Keratinocyte (primary cell): ENCODE results near the gene AXIN1. TPM values are rescaled to one million over a fixed set of nuclear protein-coding genes. Genes with fewer than 3 reads are reported as not detected.

Experiments
- DNase-seq: peaks from one replicate; pipeline ENCODE4 v3.0.0-alpha.2; 2011; ENCODE audit warnings: low read depth, missing footprints, low spot score
- FAIRE-seq: peaks from 2 replicates; lab custom pipeline; 2011; peaks lifted over from hg19 to GRCh38; lab: Jason Lieb, UNC
- H2AFZ ChIP-seq: 2 replicates; pipeline ENCODE4 v1.6.0; 2012; ENCODE audit warnings: low read length, control low read depth, inconsistent platforms; ENCODE audit not compliant: control insufficient read depth
- H3K27ac ChIP-seq: 2 replicates; pipeline ENCODE4 v1.5.1; 2011; ENCODE audit warnings: low read length; ENCODE audit not compliant: control insufficient read depth, insufficient read depth
- H3K27me3 ChIP-seq: 3 replicates; pipeline ENCODE4 v1.6.0; 2011; ENCODE audit warnings: low read length; ENCODE audit not compliant: control insufficient read depth, insufficient read depth; ENCODE audit errors: extremely low read depth
- H3K36me3 ChIP-seq, 2 experiments: 2 replicates in 1 of 2; 3 replicates in 1 of 2; pipeline ENCODE4 v1.5.1; 2011; ENCODE audit warnings: low read length in 2 of 2, mild to moderate bottlenecking in 1 of 2; ENCODE audit not compliant: control insufficient read depth in 2 of 2, insufficient read depth in 2 of 2; ENCODE audit errors: extremely low read depth in 1 of 2
- H3K4me1 ChIP-seq: 3 replicates; pipeline ENCODE4 v1.5.1; 2011; ENCODE audit warnings: low read length; ENCODE audit not compliant: control insufficient read depth, insufficient read depth; ENCODE audit errors: extremely low read depth
- H3K4me2 ChIP-seq: 3 replicates; pipeline ENCODE4 v1.6.0; 2011; ENCODE audit warnings: low read depth, low read length; ENCODE audit not compliant: control insufficient read depth, insufficient read depth; ENCODE audit errors: extremely low read depth
- H3K4me3 ChIP-seq, 3 experiments: fragments of 200-600 bp in 1 of 3; sonication (generic) in 1 of 3; 2 replicates in 2 of 3; 3 replicates in 1 of 3; pipeline ENCODE4 v1.5.1; 2011 to 2016; ENCODE audit warnings: low read length in 3 of 3, mild to moderate bottlenecking in 3 of 3, control low read depth in 2 of 3, inconsistent platforms in 1 of 3, low read depth in 1 of 3, mixed read lengths in 1 of 3, mixed run types in 1 of 3, moderate library complexity in 1 of 3; ENCODE audit not compliant: control insufficient read depth in 2 of 3, insufficient read depth in 2 of 3; ENCODE audit errors: extremely low read depth in 1 of 3
- H3K79me2 ChIP-seq: 2 replicates; pipeline ENCODE4 v1.6.0; 2012; ENCODE audit warnings: low read length; ENCODE audit not compliant: control insufficient read depth, insufficient read depth
- H3K9ac ChIP-seq: 3 replicates; pipeline ENCODE4 v1.6.0; 2011; ENCODE audit warnings: low read length; ENCODE audit not compliant: control insufficient read depth, insufficient read depth; ENCODE audit errors: extremely low read depth
- H3K9me1 ChIP-seq: 3 replicates; pipeline ENCODE4 v1.6.0; 2011; ENCODE audit warnings: low read length; ENCODE audit not compliant: control insufficient read depth, insufficient read depth; ENCODE audit errors: extremely low read depth
- H3K9me3 ChIP-seq: 2 replicates; pipeline ENCODE4 v1.5.1; 2012; ENCODE audit warnings: low read depth, low read length; ENCODE audit not compliant: control insufficient read depth
- H4K20me1 ChIP-seq: 3 replicates; pipeline ENCODE4 v1.6.0; 2011; ENCODE audit warnings: low read length; ENCODE audit not compliant: control insufficient read depth, insufficient read depth; ENCODE audit errors: extremely low read depth
- EZH2 ChIP-seq: IDR thresholded peaks from one replicate; pipeline ENCODE4 v1.6.1; 2012; ENCODE audit warnings: inconsistent platforms, mild to moderate bottlenecking, low read length, moderate library complexity
- dilution Hi-C: fragments of 300-500 bp; cut with MboI; formaldehyde crosslinking; loops from one replicate; pipeline ENCODE4 v1.7.0; 2020; ENCODE audit warnings: low sequenced_read_pairs; ENCODE audit not compliant: extremely low pct_ligation_motif_present
- polyA plus RNA-seq, 5 experiments: library from polyadenylated mRNA; depleted of rRNA in 3 of 5; stranded (reverse) in 3 of 5; stranded (forward) in 1 of 5; unstranded in 1 of 5; fragments of >200 nt; gene quantifications; 1 replicate in 1 of 5; 2 replicates in 3 of 5; 3 replicates in 1 of 5; pipeline versions ENCODE4 v1.2.1 to v1.2.3, GENCODE V29; 2011 to 2012; ENCODE audit warnings: missing spikeins in 2 of 5, low read depth in 1 of 5, low replicate concordance in 1 of 5
- TF ChIP-seq, protein P1 (sequence below), 3 experiments: IDR thresholded peaks in 1 of 3; conservative IDR thresholded peaks in 1 of 3; optimal IDR thresholded peaks in 1 of 3; 2 replicates in 2 of 3; 3 replicates in 1 of 3; pipeline versions ENCODE3 to v1.5.1; 2011; ENCODE audit warnings: low read length in 3 of 3, mild to moderate bottlenecking in 3 of 3, moderate library complexity in 2 of 3, control low read depth in 1 of 3, inconsistent platforms in 1 of 3; ENCODE audit not compliant: insufficient read depth in 2 of 3; ENCODE audit errors: extremely low read depth in 1 of 3

The AXIN1 gene
- polyA plus RNA-seq, 1 donor (not counting 4 experiments of a cell fraction or from before 2014, with no cell fraction given) = 8.8 TPM

GRCh38 chr16:369275-369865 is 16.8 kb upstream of the AXIN1 start:
- H4K20me1 ChIP-seq = peaks cover 2% of the 10 kb centered on the region
- peaks cover 12% of the 10 kb centered on the region for H3K4me1 ChIP-seq
- peak overlapping the region; percentile 87 for H3K4me2 ChIP-seq
- no peak overlapping the region for H2AFZ ChIP-seq
- FAIRE-seq (no peak), DNase-seq (no peak)
- dilution Hi-C loops = no loop called here
- no peaks in the 10 kb centered on the region for H3K9me3 ChIP-seq
- no peak for TF ChIP-seq EZH2
- TF ChIP-seq, protein P1, sequence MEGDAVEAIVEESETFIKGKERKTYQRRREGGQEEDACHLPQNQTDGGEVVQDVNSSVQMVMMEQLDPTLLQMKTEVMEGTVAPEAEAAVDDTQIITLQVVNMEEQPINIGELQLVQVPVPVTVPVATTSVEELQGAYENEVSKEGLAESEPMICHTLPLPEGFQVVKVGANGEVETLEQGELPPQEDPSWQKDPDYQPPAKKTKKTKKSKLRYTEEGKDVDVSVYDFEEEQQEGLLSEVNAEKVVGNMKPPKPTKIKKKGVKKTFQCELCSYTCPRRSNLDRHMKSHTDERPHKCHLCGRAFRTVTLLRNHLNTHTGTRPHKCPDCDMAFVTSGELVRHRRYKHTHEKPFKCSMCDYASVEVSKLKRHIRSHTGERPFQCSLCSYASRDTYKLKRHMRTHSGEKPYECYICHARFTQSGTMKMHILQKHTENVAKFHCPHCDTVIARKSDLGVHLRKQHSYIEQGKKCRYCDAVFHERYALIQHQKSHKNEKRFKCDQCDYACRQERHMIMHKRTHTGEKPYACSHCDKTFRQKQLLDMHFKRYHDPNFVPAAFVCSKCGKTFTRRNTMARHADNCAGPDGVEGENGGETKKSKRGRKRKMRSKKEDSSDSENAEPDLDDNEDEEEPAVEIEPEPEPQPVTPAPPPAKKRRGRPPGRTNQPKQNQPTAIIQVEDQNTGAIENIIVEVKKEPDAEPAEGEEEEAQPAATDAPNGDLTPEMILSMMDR (optimal IDR thresholded peaks at IDR 0.05 in 1 of 3, IDR thresholded peaks at IDR 0.05 in 1 of 3, conservative IDR thresholded peaks at IDR 0.05 in 1 of 3; ENCODE audit: extremely low read depth in 1 of 3, insufficient read depth in 2 of 3, low read length in 3 of 3) = no peak
- no peaks in the 10 kb centered on the region for H3K9me1 ChIP-seq
- peak overlapping the region; percentile 50 for H3K9ac ChIP-seq
- H3K36me3 ChIP-seq = peaks cover 11 to 20% of the 10 kb centered on the region in 2 experiments
- peak overlapping the region; percentile 43 to 67 (median 62) for H3K4me3 ChIP-seq
- peaks cover 6% of the 10 kb centered on the region for H3K79me2 ChIP-seq
- no peaks in the 10 kb centered on the region for H3K27me3 ChIP-seq
- H3K27ac ChIP-seq = no peak overlapping the region

DNA sequence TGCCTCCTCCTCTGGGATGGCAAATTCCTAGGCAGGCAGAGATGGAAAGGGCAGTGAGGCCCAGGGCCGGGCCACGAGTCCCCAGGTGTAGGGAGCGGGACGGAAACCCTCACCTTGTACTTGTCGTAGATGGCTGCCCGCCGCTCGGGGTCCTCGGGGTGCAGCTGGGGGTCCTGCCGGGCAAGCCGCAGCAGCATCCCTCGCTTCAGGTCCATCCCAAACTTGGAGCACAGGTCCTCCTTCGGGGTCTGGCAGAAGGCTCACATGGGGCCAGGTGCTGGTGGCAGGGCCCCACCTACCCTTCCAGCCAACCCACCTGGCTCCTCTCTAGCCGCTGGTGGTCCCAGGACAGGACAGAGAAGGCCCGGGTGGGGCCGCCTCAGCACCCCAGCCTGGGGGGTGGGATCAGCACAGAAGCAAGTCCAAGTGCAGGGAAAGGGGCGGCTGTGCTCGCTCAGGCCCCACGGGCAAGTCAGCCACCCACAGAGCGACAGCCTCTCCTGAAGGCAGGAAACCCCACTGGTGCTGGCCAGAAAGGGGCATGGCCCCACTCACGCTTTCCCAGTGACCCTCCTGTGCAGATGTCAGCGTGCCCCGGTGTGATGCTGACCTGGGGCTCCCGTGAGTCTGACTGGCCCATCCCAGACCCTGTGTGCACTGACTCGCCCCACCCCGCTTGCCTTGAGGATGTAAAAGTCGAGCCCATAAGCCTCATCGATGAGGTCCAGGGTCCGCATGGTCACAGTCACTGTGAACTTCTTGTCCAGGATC is 16.1 kb upstream of the AXIN1 start:
- peaks cover 11 to 20% of the 10 kb centered on the region in 2 experiments for H3K36me3 ChIP-seq
- H3K27me3 ChIP-seq = peaks cover 3% of the 10 kb centered on the region
- no peak overlapping the region for H3K4me2 ChIP-seq
- H3K9me3 ChIP-seq = no peaks in the 10 kb centered on the region
- peaks cover 12% of the 10 kb centered on the region for H3K4me1 ChIP-seq
- no peaks in the 10 kb centered on the region for H3K9me1 ChIP-seq
- peaks cover 6% of the 10 kb centered on the region for H3K79me2 ChIP-seq
- H3K4me3 ChIP-seq = no peak overlapping the region
- H3K27ac ChIP-seq = no peak overlapping the region
- TF ChIP-seq EZH2 = no peak
- TF ChIP-seq, protein P1 (optimal IDR thresholded peaks at IDR 0.05 in 1 of 3, IDR thresholded peaks at IDR 0.05 in 1 of 3, conservative IDR thresholded peaks at IDR 0.05 in 1 of 3; ENCODE audit: extremely low read depth in 1 of 3, insufficient read depth in 2 of 3, low read length in 3 of 3) = no peak
- FAIRE-seq = no peak
- no peak for DNase-seq
- H4K20me1 ChIP-seq = peaks cover 2% of the 10 kb centered on the region
- H3K9ac ChIP-seq = no peak overlapping the region
- dilution Hi-C loops = no loop called here
- no peak overlapping the region for H2AFZ ChIP-seq
